Smooth muscle cell (in vitro differentiated cells): Measurements from ENCODE around the gene SAFB. TPM values are rescaled to one million over a fixed set of nuclear protein-coding genes. Genes with fewer than 3 reads are reported as not detected.

Experiments
- DNase-seq: peaks from one replicate; lab custom pipeline; 2025; ENCODE audit not compliant: unreplicated experiment; lab: John Stamatoyannopoulos, UW
- H2AFZ ChIP-seq: fragments of 200-600 bp; sonication (generic); 2 replicates; pipeline ENCODE4 v1.6.0; 2016; ENCODE audit warnings: antibody characterized with exemption, low read depth, mild to moderate bottlenecking
- H3F3A ChIP-seq: fragments of 200-600 bp; sonication (generic); 2 replicates; pipeline ENCODE4 v1.6.0; 2017; ENCODE audit warnings: antibody characterized with exemption, low read depth
- H3K27ac ChIP-seq: fragments of 200-600 bp; sonication (generic); 2 replicates; pipeline ENCODE4 v1.5.1; 2016; ENCODE audit warnings: low read depth, mild to moderate bottlenecking
- H3K27me3 ChIP-seq: fragments of 200-600 bp; sonication (generic); 2 replicates; pipeline ENCODE4 v1.6.1; 2016; ENCODE audit warnings: low read depth, mild to moderate bottlenecking
- H3K36me3 ChIP-seq: fragments of 200-600 bp; sonication (generic); 2 replicates; pipeline ENCODE4 v1.5.1; 2016; ENCODE audit warnings: low read depth
- H3K4me1 ChIP-seq: fragments of 200-600 bp; sonication (generic); 2 replicates; pipeline ENCODE4 v1.5.1; 2016; ENCODE audit warnings: low read depth
- H3K4me2 ChIP-seq: fragments of 200-600 bp; sonication (generic); 2 replicates; pipeline ENCODE4 v1.6.0; 2016; ENCODE audit warnings: mild to moderate bottlenecking
- H3K4me3 ChIP-seq: fragments of 200-600 bp; sonication (generic); 2 replicates; pipeline ENCODE4 v1.5.1; 2016; ENCODE audit warnings: mild to moderate bottlenecking
- H3K79me2 ChIP-seq: fragments of 200-600 bp; sonication (generic); 2 replicates; pipeline ENCODE4 v1.6.0; 2016; ENCODE audit warnings: low read depth, mild to moderate bottlenecking
- H3K9ac ChIP-seq: fragments of 200-600 bp; sonication (generic); 2 replicates; pipeline ENCODE4 v1.6.0; 2016; ENCODE audit warnings: low read depth
- H3K9me3 ChIP-seq: fragments of 200-600 bp; sonication (generic); replicated peaks from 2 replicates; pipeline ENCODE4 v1.5.1; 2016; ENCODE audit warnings: low read depth
- H4K20me1 ChIP-seq: fragments of 200-600 bp; sonication (generic); 2 replicates; pipeline ENCODE4 v1.6.0; 2016; ENCODE audit warnings: low read depth
- WGBS: methylation state at CpG from one replicate; pipeline ENCODE4 v1.1.7; 2016; ENCODE audit warnings: low lambda C conversion rate; 5-methylcytosine and 5-hydroxymethylcytosine counted together
- polyA plus RNA-seq: library from polyadenylated mRNA; unstranded; fragments of >200 nt; fragmentation: Nextera tagmentation; extraction: Ambion mirVana; gene quantifications from 2 replicates; pipeline ENCODE4 v1.2.1, GENCODE V29; 2016
- total RNA-seq: library from RNA; depleted of rRNA; stranded (reverse); fragments of >200 nt; gene quantifications from 2 replicates; pipeline ENCODE4 v1.2.3, GENCODE V29; 2014
- TF ChIP-seq, protein P1 (sequence below): fragments of 200-600 bp; sonication (generic); IDR thresholded peaks from 2 replicates; pipeline ENCODE4 v1.5.1; 2017; ENCODE audit warnings: borderline replicate concordance, mild to moderate bottlenecking, antibody characterized with exemption; ENCODE audit not compliant: insufficient read depth, poor library complexity, severe bottlenecking

Gene SAFB
- total and polyA plus RNA-seq, 2 experiments from 2014 or later: 22.8 to 74.3 TPM

GRCh38 chr19:5635427-5635826, 12.5 kb downstream of the SAFB start:
- peaks cover 98% of the 10 kb centered on the region for H4K20me1 ChIP-seq
- WGBS: 95% methylated on average over 6 of the region's 6 CpGs
- TF ChIP-seq, protein P1, sequence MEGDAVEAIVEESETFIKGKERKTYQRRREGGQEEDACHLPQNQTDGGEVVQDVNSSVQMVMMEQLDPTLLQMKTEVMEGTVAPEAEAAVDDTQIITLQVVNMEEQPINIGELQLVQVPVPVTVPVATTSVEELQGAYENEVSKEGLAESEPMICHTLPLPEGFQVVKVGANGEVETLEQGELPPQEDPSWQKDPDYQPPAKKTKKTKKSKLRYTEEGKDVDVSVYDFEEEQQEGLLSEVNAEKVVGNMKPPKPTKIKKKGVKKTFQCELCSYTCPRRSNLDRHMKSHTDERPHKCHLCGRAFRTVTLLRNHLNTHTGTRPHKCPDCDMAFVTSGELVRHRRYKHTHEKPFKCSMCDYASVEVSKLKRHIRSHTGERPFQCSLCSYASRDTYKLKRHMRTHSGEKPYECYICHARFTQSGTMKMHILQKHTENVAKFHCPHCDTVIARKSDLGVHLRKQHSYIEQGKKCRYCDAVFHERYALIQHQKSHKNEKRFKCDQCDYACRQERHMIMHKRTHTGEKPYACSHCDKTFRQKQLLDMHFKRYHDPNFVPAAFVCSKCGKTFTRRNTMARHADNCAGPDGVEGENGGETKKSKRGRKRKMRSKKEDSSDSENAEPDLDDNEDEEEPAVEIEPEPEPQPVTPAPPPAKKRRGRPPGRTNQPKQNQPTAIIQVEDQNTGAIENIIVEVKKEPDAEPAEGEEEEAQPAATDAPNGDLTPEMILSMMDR: no peak

DNA sequence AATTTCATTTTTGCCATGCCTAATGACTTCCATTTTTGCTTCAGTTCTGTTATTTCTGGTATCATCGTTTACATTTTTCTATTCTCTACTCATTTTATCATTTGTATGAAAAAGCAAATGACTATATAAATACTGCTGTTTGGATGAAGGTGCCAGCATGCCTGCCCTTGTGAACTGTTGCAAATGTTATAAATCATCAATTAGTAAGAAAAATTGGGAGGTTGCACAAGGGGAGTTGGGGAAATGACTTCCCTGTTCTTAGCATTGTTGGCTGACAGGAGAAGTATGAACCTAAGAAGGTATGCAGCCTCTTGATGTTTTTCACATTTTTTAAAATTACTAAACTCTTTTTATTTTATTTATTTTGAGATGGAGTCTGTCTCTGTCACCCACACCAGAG, 15.1 kb downstream of the SAFB start:
- H3K36me3 ChIP-seq: no peaks in the 10 kb centered on the region
- H3F3A ChIP-seq: peaks cover 5% of the 10 kb centered on the region
- H3K4me3 ChIP-seq: no peak overlapping the region
- H3K9me3 ChIP-seq: no peaks in the 10 kb centered on the region
- H3K27ac ChIP-seq: no peak overlapping the region
- H3K27me3 ChIP-seq: no peaks in the 10 kb centered on the region
- 97% methylated on average over 1 of the region's 1 CpG for WGBS
- DNase-seq: no peak
- H3K4me2 ChIP-seq: no peak overlapping the region
- peaks cover 98% of the 10 kb centered on the region for H4K20me1 ChIP-seq
- no peaks in the 10 kb centered on the region for H3K4me1 ChIP-seq
- no peak overlapping the region for H2AFZ ChIP-seq
- H3K79me2 ChIP-seq: peaks cover 98% of the 10 kb centered on the region
- TF ChIP-seq, protein P1: no peak
- H3K9ac ChIP-seq: no peak overlapping the region

More at GRCh38 chr19:5635427-5635826, 12.5 kb downstream of the SAFB start:
- Histone ChIP-seq H3K4me2 (no peak overlapping the region), H3K27me3 (no peaks in the 10 kb centered on the region), H3K27ac (no peak overlapping the region), H3F3A (peaks cover 5% of the 10 kb centered on the region), H2AFZ (no peak overlapping the region), H3K9me3 (no peaks in the 10 kb centered on the region), H3K9ac (no peak overlapping the region), H3K36me3 (no peaks in the 10 kb centered on the region), H3K4me3 (no peak overlapping the region), H3K4me1 (no peaks in the 10 kb centered on the region), H3K79me2 (peaks cover 99% of the 10 kb centered on the region)
- DNase-seq: no peak

- DNase-seq: no peak
- no peak overlapping the region for H2AFZ ChIP-seq
- H3K27ac ChIP-seq: no peak overlapping the region
- no peak overlapping the region for H3K4me2 ChIP-seq
- H3K4me1 ChIP-seq: no peaks in the 10 kb centered on the region
- peaks cover 99% of the 10 kb centered on the region for H3K79me2 ChIP-seq
- TF ChIP-seq, protein P1: no peak
- peaks cover 100% of the 10 kb centered on the region for H4K20me1 ChIP-seq
- no peak overlapping the region for H3K9ac ChIP-seq
- H3K36me3 ChIP-seq: peaks cover 4% of the 10 kb centered on the region
- no peak overlapping the region for H3K4me3 ChIP-seq
- no peaks in the 10 kb centered on the region for H3K9me3 ChIP-seq
- H3K27me3 ChIP-seq: no peaks in the 10 kb centered on the region
- H3F3A ChIP-seq: peaks cover 5% of the 10 kb centered on the region
- whole genome bisulfite sequencing: 94% methylated on average over 4 of the region's 4 CpGs
Observed at GRCh38 chr19:5641171-5641570, 18.3 kb downstream of the SAFB start.

DNA sequence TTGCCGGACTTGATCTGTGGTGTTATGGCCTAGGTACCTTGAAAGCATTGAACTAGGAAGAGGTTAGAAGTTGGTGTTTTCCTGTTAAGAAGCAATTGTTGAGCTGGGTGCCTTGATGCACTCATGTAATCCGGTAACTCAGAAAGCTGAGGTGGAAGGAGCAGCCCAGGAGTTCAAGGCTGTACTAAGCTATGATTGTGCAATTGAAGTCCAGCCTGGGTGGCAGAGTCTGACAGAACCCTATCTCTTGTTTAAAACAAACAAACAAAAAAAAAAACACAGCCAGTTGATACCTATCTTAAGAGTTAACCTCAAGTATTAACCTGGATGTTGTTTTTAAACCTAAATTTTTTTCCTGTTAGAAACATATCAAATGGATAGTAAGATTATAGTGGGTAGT, 19.3 kb downstream of the SAFB start:
- no peaks in the 10 kb centered on the region for H3K4me1 ChIP-seq
- H2AFZ ChIP-seq: no peak overlapping the region
- no peaks in the 10 kb centered on the region for H3K9me3 ChIP-seq
- WGBS: 97% methylated on average over 2 of the region's 2 CpGs
- no peak overlapping the region for H3K4me3 ChIP-seq
- peaks cover 96% of the 10 kb centered on the region for H3K79me2 ChIP-seq
- H3F3A ChIP-seq: peaks cover 5% of the 10 kb centered on the region
- H3K36me3 ChIP-seq: peaks cover 9% of the 10 kb centered on the region
- no peaks in the 10 kb centered on the region for H3K27me3 ChIP-seq
- TF ChIP-seq, protein P1: no peak
- DNase-seq: no peak
- no peak overlapping the region for H3K27ac ChIP-seq
- peaks cover 100% of the 10 kb centered on the region for H4K20me1 ChIP-seq
- H3K9ac ChIP-seq: no peak overlapping the region
- H3K4me2 ChIP-seq: no peak overlapping the region
